ENCODE data around the gene ODAPH.

- TF ChIP-seq CTCF (IDR thresholded peaks at IDR 0.05; ENCODE audit: borderline replicate concordance, extremely low read depth, low read length, poor library complexity, severe bottlenecking) (no peak), EZH2 (IDR thresholded peaks at IDR 0.05; ENCODE audit: borderline replicate concordance, low read depth, low read length, severe bottlenecking) (no peak)
Observed at GRCh38 chr4:75612306-75612705, 56.4 kb downstream of the ODAPH start.

Measured in DND-41 (cell line).